ENCODE data around the gene FOXE1. TPM values are rescaled to one million over a fixed set of nuclear protein-coding genes. Genes with fewer than 3 reads are reported as not detected.

Gene FOXE1
- total and polyA plus RNA-seq, 10 of the 15 experiments (the other 5 are each of a cell fraction or from before 2014, with no cell fraction given), result not detected

GRCh38 chr9:97858826-97859225 lies 5.8 kb downstream of the FOXE1 start:
- no peak overlapping the region for H3K4me2 ChIP-seq (ENCODE audit: control insufficient read depth, insufficient read depth)
- no peak overlapping the region for H3K27ac ChIP-seq (ENCODE audit: control insufficient read depth, insufficient read depth)
- H3K36me3 ChIP-seq (ENCODE audit: control insufficient read depth in 2 of 2, insufficient read depth in 2 of 2, low read length in 1 of 2), result no peaks in the 10 kb centered on the region
- BruUV-seq (replicated peaks), result no TSS peak
- SMC1A ChIA-PET (ENCODE audit: uncharacterized antibody, unreplicated experiment), result no interaction called here
- no peaks in the 10 kb centered on the region for H3K4me1 ChIP-seq (ENCODE audit: control insufficient read depth, insufficient read depth, low read length)
- POLR2A ChIA-PET, result no interaction called here
- CTCF ChIA-PET, result interaction anchor here (1.6 kb wide), 2 partner anchors 15 to 32 kb away, joined by 3 read pairs; no protein-coding TSS in a partner anchor
- no peak overlapping the region for H2AFZ ChIP-seq (ENCODE audit: control insufficient read depth, low read depth, low read length)
- RAD21 ChIA-PET (ENCODE audit: unreplicated experiment), result no interaction called here
- ATAC-seq, result no peak
- 5% methylated on average over 1 of the region's 1 CpG for WGBS (ENCODE audit: insufficient coverage, insufficient replicate concordance, low lambda C conversion rate, missing lambda C conversion rate)
- DNase-seq (ENCODE audit: low read depth, low spot score), result no peak
- no peaks in the 10 kb centered on the region; the same call in 2 of the 3 replicates for H3K9me3 ChIP-seq (replicated peaks; ENCODE audit: control insufficient read depth, insufficient read depth, low read length)
- H3K9ac ChIP-seq (ENCODE audit: control insufficient read depth, insufficient read depth, low read length), result no peak overlapping the region
- H3K27me3 ChIP-seq (replicated peaks in 1 of 2; ENCODE audit: control insufficient read depth in 2 of 2, insufficient read depth in 2 of 2, low read length in 1 of 2), result peaks cover 20 to 31% of the 10 kb centered on the region in 2 experiments
- H3K4me3 ChIP-seq, result no peak overlapping the region
- no peaks in the 10 kb centered on the region for H3K79me2 ChIP-seq (ENCODE audit: control insufficient read depth, insufficient read depth, low read length)
- no peaks in the 10 kb centered on the region for H4K20me1 ChIP-seq (ENCODE audit: control insufficient read depth, insufficient read depth)
- TF ChIP-seq SP1 (IDR thresholded peaks at IDR 0.05; ENCODE audit: low read depth, low read length), result no peak
- no peak for TF ChIP-seq NRF1 (conservative IDR thresholded peaks at IDR 0.05; ENCODE audit: low read depth, low read length)
- TF ChIP-seq MTA3 (IDR thresholded peaks at IDR 0.05; ENCODE audit: borderline replicate concordance, low read length), result no peak
- TF ChIP-seq EED (IDR thresholded peaks at IDR 0.05; ENCODE audit: low read depth), result no peak
- TF ChIP-seq TBL1XR1 (IDR thresholded peaks at IDR 0.05; ENCODE audit: low read depth, low read length), result no peak
- in situ Hi-C loops (cut with MboI) (no loop called here), intact Hi-C loops (cut with micrococcal nuclease; ENCODE audit: unreplicated experiment) (no loop called here)
- FAIRE-seq, result no peak

- ATAC-seq, result no peak
- POLR2A ChIA-PET, result no interaction called here
- Histone ChIP-seq H3K27ac (ENCODE audit: control insufficient read depth, insufficient read depth) (no peak overlapping the region), H3K36me3 (ENCODE audit: control insufficient read depth in 2 of 2, insufficient read depth in 2 of 2, low read length in 1 of 2) (no peaks in the 10 kb centered on the region), H2AFZ (ENCODE audit: control insufficient read depth, low read depth, low read length) (no peak overlapping the region), H3K9me3 (replicated peaks; ENCODE audit: control insufficient read depth, insufficient read depth, low read length) (no peaks in the 10 kb centered on the region; the same call in 2 of the 3 replicates), H3K27me3 (replicated peaks in 1 of 2; ENCODE audit: control insufficient read depth in 2 of 2, insufficient read depth in 2 of 2, low read length in 1 of 2) (peaks cover 20 to 31% of the 10 kb centered on the region in 2 experiments), H3K4me1 (ENCODE audit: control insufficient read depth, insufficient read depth, low read length) (peaks cover 4% of the 10 kb centered on the region; the same call in 1 of the 2 replicates), H3K79me2 (ENCODE audit: control insufficient read depth, insufficient read depth, low read length) (no peaks in the 10 kb centered on the region), H3K4me3 (no peak overlapping the region), H3K4me2 (ENCODE audit: control insufficient read depth, insufficient read depth) (no peak overlapping the region), H3K9ac (ENCODE audit: control insufficient read depth, insufficient read depth, low read length) (no peak overlapping the region), H4K20me1 (ENCODE audit: control insufficient read depth, insufficient read depth) (no peaks in the 10 kb centered on the region)
- BruUV-seq (replicated peaks), result no TSS peak
- no peak for DNase-seq (ENCODE audit: low read depth, low spot score)
- intact Hi-C loops (cut with micrococcal nuclease; ENCODE audit: unreplicated experiment), result no loop called here
- whole genome bisulfite sequencing (ENCODE audit: insufficient coverage, insufficient replicate concordance, low lambda C conversion rate, missing lambda C conversion rate), result 4% methylated on average over 2 of the region's 2 CpGs
- RAD21 ChIA-PET (ENCODE audit: unreplicated experiment), result no interaction called here
- in situ Hi-C loops (cut with MboI), result no loop called here
- TF ChIP-seq MYB (IDR thresholded peaks at IDR 0.05; ENCODE audit: borderline replicate concordance, low read depth, low read length) (no peak), FOXK2 (IDR thresholded peaks at IDR 0.05) (no peak), NR2C2 (IDR thresholded peaks at IDR 0.05; ENCODE audit: borderline replicate concordance, control insufficient read depth, insufficient read length, low read depth) (no peak), RELA (IDR thresholded peaks at IDR 0.05; ENCODE audit: borderline replicate concordance, partially characterized antibody) (no peak), TCF12 (IDR thresholded peaks at IDR 0.05; ENCODE audit: low read depth, low read length) (no peak), YBX1 (IDR thresholded peaks at IDR 0.05) (no peak), KDM1A (IDR thresholded peaks at IDR 0.05; ENCODE audit: borderline replicate concordance) (no peak), RCOR1 (conservative IDR thresholded peaks at IDR 0.05; ENCODE audit: low read depth, low read length) (no peak), STAT3 (IDR thresholded peaks at IDR 0.05; ENCODE audit: low read depth, low read length) (no peak)
- TF ChIP-seq, protein P1, sequence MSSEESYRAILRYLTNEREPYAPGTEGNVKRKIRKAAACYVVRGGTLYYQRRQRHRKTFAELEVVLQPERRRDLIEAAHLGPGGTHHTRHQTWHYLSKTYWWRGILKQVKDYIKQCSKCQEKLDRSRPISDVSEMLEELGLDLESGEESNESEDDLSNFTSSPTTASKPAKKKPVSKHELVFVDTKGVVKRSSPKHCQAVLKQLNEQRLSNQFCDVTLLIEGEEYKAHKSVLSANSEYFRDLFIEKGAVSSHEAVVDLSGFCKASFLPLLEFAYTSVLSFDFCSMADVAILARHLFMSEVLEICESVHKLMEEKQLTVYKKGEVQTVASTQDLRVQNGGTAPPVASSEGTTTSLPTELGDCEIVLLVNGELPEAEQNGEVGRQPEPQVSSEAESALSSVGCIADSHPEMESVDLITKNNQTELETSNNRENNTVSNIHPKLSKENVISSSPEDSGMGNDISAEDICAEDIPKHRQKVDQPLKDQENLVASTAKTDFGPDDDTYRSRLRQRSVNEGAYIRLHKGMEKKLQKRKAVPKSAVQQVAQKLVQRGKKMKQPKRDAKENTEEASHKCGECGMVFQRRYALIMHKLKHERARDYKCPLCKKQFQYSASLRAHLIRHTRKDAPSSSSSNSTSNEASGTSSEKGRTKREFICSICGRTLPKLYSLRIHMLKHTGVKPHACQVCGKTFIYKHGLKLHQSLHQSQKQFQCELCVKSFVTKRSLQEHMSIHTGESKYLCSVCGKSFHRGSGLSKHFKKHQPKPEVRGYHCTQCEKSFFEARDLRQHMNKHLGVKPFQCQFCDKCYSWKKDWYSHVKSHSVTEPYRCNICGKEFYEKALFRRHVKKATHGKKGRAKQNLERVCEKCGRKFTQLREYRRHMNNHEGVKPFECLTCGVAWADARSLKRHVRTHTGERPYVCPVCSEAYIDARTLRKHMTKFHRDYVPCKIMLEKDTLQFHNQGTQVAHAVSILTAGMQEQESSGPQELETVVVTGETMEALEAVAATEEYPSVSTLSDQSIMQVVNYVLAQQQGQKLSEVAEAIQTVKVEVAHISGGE (CRISPR knock-in tag; IDR thresholded peaks at IDR 0.05), result no peak
- SMC1A ChIA-PET (ENCODE audit: uncharacterized antibody, unreplicated experiment), result no interaction called here
- CTCF ChIA-PET, result interaction anchor here (1.6 kb wide), 2 partner anchors 15 to 31 kb away, joined by 3 read pairs; no protein-coding TSS in a partner anchor
- no peak for FAIRE-seq
Measured at GRCh38 chr9:97859346-97859745, 6.3 kb downstream of the FOXE1 start.
